ENCODE data around the gene LFNG. TPM values are rescaled to one million over a fixed set of nuclear protein-coding genes. Genes with fewer than 3 reads are reported as not detected.

LFNG gene
- total RNA-seq, 1 donor from 2014 or later, result 58.0 TPM

DNA sequence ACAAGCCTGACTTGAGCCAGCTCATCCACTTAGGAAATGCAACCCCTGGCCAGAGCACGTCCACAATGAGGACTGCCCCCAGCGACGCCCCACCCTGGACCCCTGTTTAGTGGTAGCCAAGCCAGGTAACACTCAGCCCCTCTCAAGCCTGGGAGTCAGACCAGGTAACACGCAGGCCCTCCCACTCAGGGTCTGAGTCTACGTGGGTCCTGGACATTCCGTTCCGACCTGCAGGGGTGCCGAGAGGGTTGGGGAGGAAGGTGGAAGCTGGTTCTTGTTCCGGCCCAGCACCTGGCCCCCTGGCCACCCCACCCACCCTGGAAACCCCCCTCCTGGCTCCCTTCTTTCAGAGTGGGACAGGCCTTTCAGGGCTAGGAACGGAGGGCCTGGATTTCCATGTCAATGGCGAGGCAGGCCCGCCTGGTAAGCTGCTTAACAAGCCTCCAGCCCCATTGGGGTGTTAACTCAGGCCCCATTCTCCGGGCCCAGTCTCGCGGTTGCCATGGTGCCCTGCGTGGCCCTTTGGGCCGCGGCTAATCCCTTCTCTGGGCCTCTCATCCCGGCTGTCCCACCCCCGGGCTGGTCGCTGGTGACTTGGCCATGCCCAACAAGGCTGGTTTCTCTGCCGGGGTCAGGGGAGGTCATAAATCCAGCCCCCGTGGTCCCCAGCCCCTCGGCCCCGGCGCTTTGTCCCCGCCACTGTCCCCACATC is 19.7 kb upstream of the LFNG start:
- Histone ChIP-seq H3K9me3 (ENCODE audit: low read depth) (no peaks in the 10 kb centered on the region), H3K4me3 (no peak overlapping the region), H2AFZ (replicated peaks) (no peak overlapping the region), H3K79me2 (ENCODE audit: low read depth) (no peaks in the 10 kb centered on the region), H3K4me1 (peaks cover 64% of the 10 kb centered on the region), H3K36me3 (no peaks in the 10 kb centered on the region), H3K27me3 (no peaks in the 10 kb centered on the region), H4K20me1 (ENCODE audit: low read depth) (no peaks in the 10 kb centered on the region), H3F3A (ENCODE audit: low read depth) (peaks cover 61% of the 10 kb centered on the region), H3K9ac (no peak overlapping the region), H3K4me2 (peak overlapping the region; percentile 64), H3K27ac (peak overlapping the region; percentile 94)
- Mint-ChIP-seq H3K36me3 (no peaks in the 10 kb centered on the region), H3K4me3 (peak overlapping the region; percentile 77), H3K4me1 (peaks cover 69% of the 10 kb centered on the region), H3K27me3 (ENCODE audit: insufficient read depth, low read depth) (peaks cover 23% of the 10 kb centered on the region), H3K27ac (peak overlapping the region; percentile 99), H3K9me3 (no peaks in the 10 kb centered on the region)
- TF ChIP-seq, protein P1, sequence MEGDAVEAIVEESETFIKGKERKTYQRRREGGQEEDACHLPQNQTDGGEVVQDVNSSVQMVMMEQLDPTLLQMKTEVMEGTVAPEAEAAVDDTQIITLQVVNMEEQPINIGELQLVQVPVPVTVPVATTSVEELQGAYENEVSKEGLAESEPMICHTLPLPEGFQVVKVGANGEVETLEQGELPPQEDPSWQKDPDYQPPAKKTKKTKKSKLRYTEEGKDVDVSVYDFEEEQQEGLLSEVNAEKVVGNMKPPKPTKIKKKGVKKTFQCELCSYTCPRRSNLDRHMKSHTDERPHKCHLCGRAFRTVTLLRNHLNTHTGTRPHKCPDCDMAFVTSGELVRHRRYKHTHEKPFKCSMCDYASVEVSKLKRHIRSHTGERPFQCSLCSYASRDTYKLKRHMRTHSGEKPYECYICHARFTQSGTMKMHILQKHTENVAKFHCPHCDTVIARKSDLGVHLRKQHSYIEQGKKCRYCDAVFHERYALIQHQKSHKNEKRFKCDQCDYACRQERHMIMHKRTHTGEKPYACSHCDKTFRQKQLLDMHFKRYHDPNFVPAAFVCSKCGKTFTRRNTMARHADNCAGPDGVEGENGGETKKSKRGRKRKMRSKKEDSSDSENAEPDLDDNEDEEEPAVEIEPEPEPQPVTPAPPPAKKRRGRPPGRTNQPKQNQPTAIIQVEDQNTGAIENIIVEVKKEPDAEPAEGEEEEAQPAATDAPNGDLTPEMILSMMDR (IDR thresholded peaks at IDR 0.05), result no peak
- peak; percentile 97 for DNase-seq (ENCODE audit: low spot score)

DNA sequence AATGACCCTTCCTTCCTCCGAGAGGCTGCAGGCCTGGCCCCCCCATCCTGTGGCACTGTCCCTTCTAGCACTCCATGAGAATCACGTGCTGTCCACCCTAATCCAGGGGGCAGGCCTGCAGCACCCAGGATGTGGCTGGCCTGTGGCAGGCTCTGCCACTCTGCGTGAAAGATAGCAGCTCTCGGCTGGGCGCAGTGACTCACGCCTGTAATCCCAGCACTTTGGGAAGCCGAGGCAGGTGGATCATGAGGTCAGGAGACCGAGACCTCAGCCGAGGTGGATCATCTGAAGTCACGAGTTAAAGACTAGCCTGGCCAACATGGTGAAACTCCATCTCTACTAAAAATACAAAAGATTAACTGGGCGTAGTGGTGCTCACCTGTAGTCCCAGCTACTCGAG is 18.9 kb upstream of the LFNG start:
- Histone ChIP-seq H3K4me2 (peak overlapping the region; percentile 56), H3K9ac (no peak overlapping the region), H3K9me3 (ENCODE audit: low read depth) (no peaks in the 10 kb centered on the region), H3K4me1 (peaks cover 57% of the 10 kb centered on the region), H3K4me3 (no peak overlapping the region), H2AFZ (replicated peaks) (no peak overlapping the region), H3K27me3 (no peaks in the 10 kb centered on the region), H3K36me3 (no peaks in the 10 kb centered on the region), H4K20me1 (ENCODE audit: low read depth) (no peaks in the 10 kb centered on the region), H3F3A (ENCODE audit: low read depth) (peaks cover 54% of the 10 kb centered on the region), H3K79me2 (ENCODE audit: low read depth) (no peaks in the 10 kb centered on the region), H3K27ac (peak overlapping the region; percentile 92)
- H3K4me3 Mint-ChIP-seq, result peak overlapping the region; percentile 77
- no peak for DNase-seq (ENCODE audit: low spot score)
- TF ChIP-seq, protein P1 (IDR thresholded peaks at IDR 0.05), result no peak
- TF ChIP-seq EZH2phosphoT487 (IDR thresholded peaks at IDR 0.05) (no peak), EZH2 (IDR thresholded peaks at IDR 0.05) (no peak)
- H3K36me3 Mint-ChIP-seq, result no peaks in the 10 kb centered on the region
- peaks cover 26% of the 10 kb centered on the region for H3K27me3 Mint-ChIP-seq (ENCODE audit: insufficient read depth, low read depth)
- H3K27ac Mint-ChIP-seq, result peak overlapping the region; percentile 99
- peaks cover 64% of the 10 kb centered on the region for H3K4me1 Mint-ChIP-seq
- no peaks in the 10 kb centered on the region for H3K9me3 Mint-ChIP-seq

DNA sequence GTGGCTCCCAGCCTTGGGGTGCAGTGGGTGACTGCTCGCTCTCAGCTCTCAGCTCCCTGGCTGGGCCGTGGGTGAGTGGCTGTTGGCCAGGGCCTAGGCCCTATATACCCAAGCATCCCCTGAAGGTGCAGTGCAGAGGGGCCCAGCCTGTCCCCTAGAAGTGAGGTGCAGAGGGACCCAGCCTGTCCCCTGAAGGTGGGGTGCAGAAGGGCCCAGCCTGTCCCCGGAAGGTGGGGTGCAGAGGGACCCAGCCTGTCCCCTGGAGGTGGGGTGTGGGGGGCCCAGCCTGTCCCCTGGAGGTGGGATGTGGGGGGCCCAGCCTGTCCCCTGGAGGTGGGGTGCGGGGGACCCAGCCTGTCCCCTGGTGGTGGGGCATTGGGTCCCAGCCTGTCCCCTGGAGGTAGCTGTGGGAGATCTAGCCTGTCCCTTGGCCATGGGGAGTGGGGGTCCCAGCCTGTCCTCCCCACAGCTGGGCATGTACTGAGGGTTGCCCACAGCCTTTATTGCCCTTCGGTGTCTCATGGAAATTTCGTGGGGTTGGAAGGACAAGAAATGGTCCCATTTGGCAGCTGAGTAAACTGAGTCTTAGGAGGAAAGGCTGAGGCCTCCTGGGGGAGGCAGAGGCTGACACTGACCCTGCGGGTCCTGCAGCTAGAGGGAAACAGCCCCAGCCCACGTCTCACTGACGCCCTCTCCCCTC is 17.5 kb upstream of the LFNG start:
- H3K9me3 ChIP-seq (ENCODE audit: low read depth), result no peaks in the 10 kb centered on the region
- H3K36me3 ChIP-seq, result no peaks in the 10 kb centered on the region
- H3K4me1 Mint-ChIP-seq, result peaks cover 60% of the 10 kb centered on the region
- TF ChIP-seq, protein P1 (IDR thresholded peaks at IDR 0.05), result no peak
- no peak for TF ChIP-seq EZH2 (IDR thresholded peaks at IDR 0.05)
- TF ChIP-seq EZH2phosphoT487 (IDR thresholded peaks at IDR 0.05), result no peak
- no peak overlapping the region for H3K4me2 ChIP-seq
- no peaks in the 10 kb centered on the region for H3K9me3 Mint-ChIP-seq
- H3K4me3 ChIP-seq, result no peak overlapping the region
- peaks cover 44% of the 10 kb centered on the region for H3K4me1 ChIP-seq
- DNase-seq (ENCODE audit: low spot score), result no peak
- H3K27ac Mint-ChIP-seq, result peak overlapping the region; percentile 83
- peaks cover 45% of the 10 kb centered on the region for H3F3A ChIP-seq (ENCODE audit: low read depth)
- H3K79me2 ChIP-seq (ENCODE audit: low read depth), result no peaks in the 10 kb centered on the region
- no peak overlapping the region for H2AFZ ChIP-seq (replicated peaks)
- no peak overlapping the region for H3K27ac ChIP-seq
- no peak overlapping the region for H3K9ac ChIP-seq
- no peaks in the 10 kb centered on the region for H3K36me3 Mint-ChIP-seq
- peaks cover 18% of the 10 kb centered on the region for H3K27me3 Mint-ChIP-seq (ENCODE audit: insufficient read depth, low read depth)
- no peaks in the 10 kb centered on the region for H3K27me3 ChIP-seq
- H3K4me3 Mint-ChIP-seq, result no peak overlapping the region
- H4K20me1 ChIP-seq (ENCODE audit: low read depth), result no peaks in the 10 kb centered on the region

Measured in neural progenitor cell (in vitro differentiated cells).